ENCODE results near the gene KRT75. TPM values are rescaled to one million over a fixed set of nuclear protein-coding genes. Genes with fewer than 3 reads are reported as not detected.
"Not testable (repeated sequence)": the region's sequence is repeated elsewhere in the genome, so short reads cannot be mapped to it uniquely, and the experiment has no call there.

The KRT75 gene
- total RNA-seq, 2 experiments from 2014 or later, result not detected

GRCh38 chr12:52413202-52413601, 21.0 kb downstream of the KRT75 start:
- TF ChIP-seq CTCF (IDR thresholded peaks at IDR 0.05), result no peak
- Mint-ChIP-seq H3K27me3 (peaks cover 3% of the 10 kb centered on the region), H3K27ac (no peak overlapping the region), H3K36me3 (ENCODE audit: low read depth) (no peaks in the 10 kb centered on the region), H3K4me1 (ENCODE audit: low read depth) (no peaks in the 10 kb centered on the region), H3K9me3 (no peaks in the 10 kb centered on the region), H3K4me3 (no peak overlapping the region)
- ChIA-PET POLR2A (interaction anchor here (1.8 kb wide), 1 partner anchor 14 kb away, joined by 3 read pairs; no protein-coding TSS in a partner anchor), CTCF (no interaction called here)
- DNase-seq, result no peak
- intact Hi-C loops (cut with micrococcal nuclease), result no loop called here
- ATAC-seq, result no peak

GRCh38 chr12:52411815-52412214, 22.4 kb downstream of the KRT75 start:
- no peak overlapping the region for H3K27ac Mint-ChIP-seq
- ChIA-PET POLR2A (interaction anchor here (1.8 kb wide), 1 partner anchor 13 kb away, joined by 3 read pairs; no protein-coding TSS in a partner anchor), CTCF (interaction anchor here (1.4 kb wide), 1 partner anchor 468 kb away, joined by 4 read pairs; no protein-coding TSS in a partner anchor)
- no peak for ATAC-seq
- no peak for DNase-seq
- no peaks in the 10 kb centered on the region for H3K4me1 Mint-ChIP-seq (ENCODE audit: low read depth)
- H3K36me3 Mint-ChIP-seq (ENCODE audit: low read depth), result no peaks in the 10 kb centered on the region
- intact Hi-C loops (cut with micrococcal nuclease), result no loop called here
- H3K4me3 Mint-ChIP-seq, result no peak overlapping the region
- H3K27me3 Mint-ChIP-seq, result peaks cover 3% of the 10 kb centered on the region
- H3K9me3 Mint-ChIP-seq, result no peaks in the 10 kb centered on the region
- no peak for TF ChIP-seq CTCF (IDR thresholded peaks at IDR 0.05)

GRCh38 chr12:52410589-52411248, 23.5 kb downstream of the KRT75 start:
- not testable (repeated sequence) for DNase-seq, H3K27ac Mint-ChIP-seq

GRCh38 chr12:52407918-52408317, 26.3 kb downstream of the KRT75 start:
- no peak for TF ChIP-seq CTCF (IDR thresholded peaks at IDR 0.05)
- no peak overlapping the region for H3K27ac Mint-ChIP-seq
- intact Hi-C loops (cut with micrococcal nuclease), result no loop called here
- no peaks in the 10 kb centered on the region for H3K9me3 Mint-ChIP-seq
- DNase-seq, result no peak
- no peaks in the 10 kb centered on the region for H3K36me3 Mint-ChIP-seq (ENCODE audit: low read depth)
- CTCF ChIA-PET, result no interaction called here
- H3K27me3 Mint-ChIP-seq, result no peaks in the 10 kb centered on the region
- no peak for ATAC-seq
- POLR2A ChIA-PET, result no interaction called here
- no peak overlapping the region for H3K4me3 Mint-ChIP-seq
- no peaks in the 10 kb centered on the region for H3K4me1 Mint-ChIP-seq (ENCODE audit: low read depth)

More at GRCh38 chr12:52410589-52411248, 23.5 kb downstream of the KRT75 start:
- H3K9me3 Mint-ChIP-seq; POLR2A ChIA-PET; H3K4me1 Mint-ChIP-seq (ENCODE audit: low read depth); ATAC-seq; H3K36me3 Mint-ChIP-seq (ENCODE audit: low read depth); H3K4me3 Mint-ChIP-seq; intact Hi-C loops (cut with micrococcal nuclease); CTCF ChIA-PET; H3K27me3 Mint-ChIP-seq: not testable (repeated sequence)

- H3K36me3 Mint-ChIP-seq (ENCODE audit: low read depth), result no peaks in the 10 kb centered on the region
- intact Hi-C loops (cut with micrococcal nuclease), result no loop called here
- no peaks in the 10 kb centered on the region for H3K9me3 Mint-ChIP-seq
- ChIA-PET CTCF (no interaction called here), POLR2A (no interaction called here)
- no peaks in the 10 kb centered on the region for H3K27me3 Mint-ChIP-seq
- ATAC-seq (no peak), DNase-seq (no peak)
- no peaks in the 10 kb centered on the region for H3K4me1 Mint-ChIP-seq (ENCODE audit: low read depth)
- no peak for TF ChIP-seq CTCF (IDR thresholded peaks at IDR 0.05)
- no peak within 1 kb of the TSS for H3K4me3 Mint-ChIP-seq
- H3K27ac Mint-ChIP-seq, result no peak within 1 kb of the TSS
Measured at GRCh38 chr12:52405922-52406385, 28.2 kb downstream of the KRT75 start, which contains the start of gene KRT82. Gene KRT82 (minus strand): TSS chr12:52406335. CDS start chr12:52406277, 58 bp downstream.

Data from activated CD8-positive, alpha-beta T cell treated with anti-CD3 and anti-CD28 coated beads for 36 hours (primary cell).